Sciatic nerve (tissue), 2 donors: Measurements from ENCODE around the gene KRTAP10-7. TPM values are rescaled to one million over a fixed set of nuclear protein-coding genes. Genes with fewer than 3 reads are reported as not detected.
"Not testable (repeated sequence)": the region's sequence is repeated elsewhere in the genome, so short reads cannot be mapped to it uniquely, and the experiment has no call there.

ENCODE experiments used
- ATAC-seq: fragments of 200-7000 bp; cut with Tn5 transposase; one replicate; pipeline ENCODE4 v1.9.1; 2020; ENCODE audit warnings: mild to moderate bottlenecking, moderate library complexity
- DNase-seq: peaks from one replicate; pipeline ENCODE4 v3.0.0-alpha.2; 2020; ENCODE audit warnings: low spot score
- intact Hi-C: fragments of 100-400 bp; cut with DNase I; formaldehyde crosslinking; loops from one replicate; pipeline ENCODE4 v1.14.2; 2022
- total RNA-seq: library from RNA; stranded (reverse); fragmentation: NEBNext Ultra II Directional; extraction: Animal tissue kit (Norgen Biotek cat#: 25700); gene quantifications from one replicate; pipeline ENCODE4 v1.2.1, GENCODE V29; 2021
- donor health status: DM: no; HTN: no; CAD: no.
- donor health status: DM: no; HTN: no; CAD: no.

KRTAP10-7 gene, protein sequence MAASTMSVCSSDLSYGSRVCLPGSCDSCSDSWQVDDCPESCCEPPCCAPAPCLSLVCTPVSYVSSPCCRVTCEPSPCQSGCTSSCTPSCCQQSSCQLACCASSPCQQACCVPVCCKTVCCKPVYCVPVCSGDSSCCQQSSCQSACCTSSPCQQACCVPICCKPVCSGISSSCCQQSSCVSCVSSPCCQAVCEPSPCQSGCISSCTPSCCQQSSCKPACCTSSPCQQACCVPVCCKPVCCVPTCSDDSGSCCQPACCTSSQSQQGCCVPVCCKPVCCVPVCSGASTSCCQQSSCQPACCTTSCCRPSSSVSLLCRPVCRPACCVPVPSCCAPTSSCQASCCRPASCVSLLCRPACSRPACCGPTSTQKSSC
- not detected for total RNA-seq

DNA sequence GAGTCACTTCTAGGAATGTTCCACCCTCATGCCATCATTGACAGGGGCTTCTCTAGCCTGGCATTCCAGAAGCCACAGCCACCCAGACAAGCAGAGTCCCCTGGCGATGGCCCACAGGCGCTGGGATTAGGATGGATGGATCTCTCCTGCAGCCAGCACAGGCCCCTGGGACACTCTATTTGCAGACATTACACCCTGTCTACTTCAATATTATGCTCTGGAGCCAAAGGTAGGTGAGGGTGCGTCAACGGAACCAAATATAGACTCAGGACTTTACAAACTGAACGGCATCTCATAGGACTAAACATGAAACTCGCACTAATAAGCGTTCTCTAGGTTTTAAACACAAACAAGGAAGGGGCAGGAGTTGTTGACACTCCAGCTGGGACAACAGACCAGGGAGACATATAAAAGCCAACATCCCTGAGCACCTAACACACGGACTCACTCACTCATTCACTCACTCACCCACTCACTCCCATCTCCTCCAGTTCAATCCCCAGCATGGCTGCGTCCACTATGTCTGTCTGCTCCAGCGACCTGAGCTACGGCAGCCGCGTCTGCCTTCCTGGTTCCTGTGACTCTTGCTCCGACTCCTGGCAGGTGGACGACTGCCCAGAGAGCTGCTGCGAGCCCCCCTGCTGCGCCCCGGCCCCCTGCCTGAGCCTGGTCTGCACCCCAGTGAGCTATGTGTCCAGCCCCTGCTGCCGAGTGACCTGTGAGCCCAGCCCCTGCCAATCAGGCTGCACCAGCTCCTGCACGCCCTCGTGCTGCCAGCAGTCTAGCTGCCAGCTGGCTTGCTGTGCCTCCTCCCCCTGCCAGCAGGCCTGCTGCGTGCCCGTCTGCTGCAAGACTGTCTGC, at the start of gene KRTAP10-7:
Gene KRTAP10-7, plus strand, starts transcription at position 480 of the 861 bp plus-strand sequence. Its CDS starts 25 bp downstream, at position 505.
- ATAC-seq, DNase-seq, intact Hi-C loops: not testable (repeated sequence)

DNA sequence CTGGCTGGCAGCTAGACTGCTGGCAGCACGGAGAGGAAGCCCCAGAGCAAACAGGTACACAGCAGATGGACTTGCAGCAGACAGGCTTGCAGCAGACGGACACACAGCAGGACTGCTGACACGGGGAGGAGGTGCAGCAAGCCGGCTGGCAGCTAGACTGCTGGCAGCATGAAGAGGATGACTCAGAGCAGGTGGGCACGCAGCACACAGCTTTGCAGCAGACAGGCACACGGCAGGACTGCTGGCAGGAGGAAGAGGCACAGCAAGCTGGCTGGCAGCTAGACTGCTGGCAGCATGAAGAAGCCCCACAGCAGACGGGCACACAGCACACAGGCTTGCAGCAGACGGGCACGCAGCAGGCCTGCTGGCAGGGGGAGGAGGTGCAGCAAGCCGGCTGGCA, 49.6 kb upstream of the KRTAP10-7 start:
- ATAC-seq (no peak), DNase-seq (peak; percentile 33)
- intact Hi-C loops, result no loop called here

DNA sequence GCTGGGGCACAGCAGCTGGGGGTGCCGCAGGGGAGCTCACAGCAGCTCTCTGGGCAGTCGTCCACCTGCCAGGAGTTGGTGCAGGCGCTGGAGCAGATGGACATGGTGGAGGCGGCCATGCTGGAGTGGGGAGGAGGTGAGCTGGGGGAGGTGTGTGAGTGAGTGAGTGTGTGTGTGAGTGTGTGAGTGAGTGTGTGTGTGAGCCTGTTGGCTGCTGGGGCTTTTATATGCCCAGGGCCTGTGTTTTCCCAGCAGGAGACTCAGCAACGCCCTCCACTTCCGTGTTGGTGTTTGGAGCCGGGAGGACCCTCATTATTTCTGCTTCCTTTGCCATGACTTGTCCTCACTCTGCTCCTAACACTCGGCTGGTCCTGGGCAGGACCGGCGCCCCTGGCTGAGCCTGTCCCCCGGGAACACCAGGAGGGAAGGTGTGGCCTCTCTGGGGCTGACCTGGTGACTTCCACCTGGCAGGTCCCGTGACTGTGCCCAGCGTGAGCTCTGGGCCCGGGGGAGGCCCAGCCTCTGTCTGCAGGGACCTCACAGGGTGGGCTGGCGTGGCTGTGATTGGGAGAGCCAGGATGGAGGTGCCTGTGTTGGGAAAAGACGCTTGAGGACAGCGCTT, 48.9 kb upstream of the KRTAP10-7 start, which contains the start of gene KRTAP10-2:
Gene KRTAP10-2, minus strand, starts transcription at position 166 of the 622 bp plus-strand sequence. Its CDS starts 47 bp downstream, at position 119.
- DNase-seq (peak; percentile 38), ATAC-seq (no peak)
- intact Hi-C loops, result no loop called here

DNA sequence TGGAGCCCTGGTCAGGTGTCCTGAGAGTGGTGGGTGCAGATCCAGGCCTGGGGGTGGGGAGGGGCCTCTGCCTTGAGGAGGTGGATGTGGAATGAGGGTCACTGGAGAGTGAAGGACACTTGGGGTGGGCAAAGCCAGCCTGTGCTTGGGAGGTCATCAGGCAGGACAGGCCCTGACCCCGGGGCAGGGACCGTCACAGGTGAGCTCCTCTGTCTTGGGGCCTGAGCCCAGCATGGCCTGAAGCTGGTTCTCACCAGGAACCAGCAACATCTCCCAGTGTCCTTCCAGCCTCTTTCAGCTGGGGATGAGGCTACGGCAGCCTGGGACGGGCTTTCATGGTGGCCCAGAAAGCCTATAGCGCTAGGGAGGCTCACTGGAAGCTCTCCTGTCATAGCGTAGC, 48.3 kb upstream of the KRTAP10-7 start:
- no peak for ATAC-seq
- DNase-seq, result no peak

DNA sequence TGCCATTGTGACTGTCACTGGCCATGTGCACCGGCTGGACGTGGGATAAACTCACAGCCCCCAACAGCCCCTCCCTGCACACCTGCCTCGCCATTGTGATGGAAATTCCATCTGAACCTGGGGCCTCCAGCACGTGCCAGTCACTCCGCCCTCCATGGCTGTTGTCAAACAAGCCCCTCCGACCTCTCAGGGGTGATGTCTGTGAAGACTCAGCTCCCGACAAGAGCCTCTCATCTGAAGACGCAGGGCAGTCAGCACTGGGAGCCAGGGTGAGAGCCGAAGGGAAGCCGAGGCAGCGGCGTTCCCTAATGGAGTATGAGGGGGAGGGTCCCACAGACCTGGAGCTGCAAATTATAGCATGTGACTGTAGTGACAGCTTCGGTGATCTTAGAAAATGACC, 47.7 kb upstream of the KRTAP10-7 start:
- DNase-seq (peak; percentile 51), ATAC-seq (no peak)
- intact Hi-C loops, result no loop called here

More for the DNA sequence above, 48.3 kb upstream of the KRTAP10-7 start:
- intact Hi-C loops, result no loop called here

DNA sequence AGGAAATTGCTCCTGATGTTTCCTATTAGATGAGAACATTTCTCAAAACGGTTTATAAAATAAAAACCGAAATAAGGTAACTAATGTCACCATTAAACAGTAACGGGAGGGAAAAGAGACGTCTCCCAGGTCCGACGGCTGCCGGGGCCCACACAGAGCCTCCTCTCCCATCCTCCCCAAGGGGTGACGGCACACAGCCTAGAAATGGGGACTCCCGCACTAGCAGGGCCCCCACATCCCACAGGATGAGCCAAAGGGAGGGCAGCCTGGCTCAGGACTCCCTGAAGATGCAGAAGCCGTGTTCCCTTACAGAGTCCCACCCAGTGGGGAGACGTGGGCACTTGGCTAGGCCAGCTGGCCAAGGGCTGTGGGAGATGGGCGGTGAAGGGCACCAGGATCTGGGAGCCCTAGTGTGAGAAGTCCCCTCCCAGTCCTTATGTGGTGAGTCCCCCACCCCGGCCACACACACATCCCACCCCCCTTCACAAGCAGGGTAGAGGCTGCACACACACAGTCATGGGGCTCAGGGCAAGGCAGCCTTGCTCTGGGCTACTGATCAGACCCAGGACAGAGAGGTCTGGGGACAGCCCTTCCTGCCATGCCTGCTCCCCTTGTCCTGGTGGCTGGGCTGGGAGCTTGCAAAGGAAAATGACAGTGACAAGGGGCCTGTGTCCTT, 45.1 kb upstream of the KRTAP10-7 start:
- no peak for ATAC-seq
- DNase-seq, result no peak
- intact Hi-C loops, result no loop called here

DNA sequence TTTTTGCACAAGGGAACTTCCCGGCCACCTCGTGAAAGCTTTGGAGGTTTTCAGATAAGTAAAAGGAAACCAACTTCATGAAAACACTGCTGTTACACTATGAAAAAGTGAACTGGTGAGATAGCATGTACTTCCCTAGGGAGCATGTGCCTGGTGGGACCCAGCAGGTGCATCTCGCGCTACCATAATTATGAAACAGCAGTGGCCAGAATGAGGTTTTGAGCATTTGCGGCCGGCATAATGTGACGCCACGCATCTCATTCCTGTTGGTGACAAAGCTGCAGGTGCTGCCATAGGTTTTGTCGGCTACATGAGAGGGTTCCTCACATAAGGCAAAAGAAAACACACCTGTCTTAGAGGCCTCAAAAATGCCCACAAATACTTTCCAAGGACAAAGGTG, 43.5 kb upstream of the KRTAP10-7 start:
- DNase-seq (no peak), ATAC-seq (no peak)
- intact Hi-C loops, result no loop called here

DNA sequence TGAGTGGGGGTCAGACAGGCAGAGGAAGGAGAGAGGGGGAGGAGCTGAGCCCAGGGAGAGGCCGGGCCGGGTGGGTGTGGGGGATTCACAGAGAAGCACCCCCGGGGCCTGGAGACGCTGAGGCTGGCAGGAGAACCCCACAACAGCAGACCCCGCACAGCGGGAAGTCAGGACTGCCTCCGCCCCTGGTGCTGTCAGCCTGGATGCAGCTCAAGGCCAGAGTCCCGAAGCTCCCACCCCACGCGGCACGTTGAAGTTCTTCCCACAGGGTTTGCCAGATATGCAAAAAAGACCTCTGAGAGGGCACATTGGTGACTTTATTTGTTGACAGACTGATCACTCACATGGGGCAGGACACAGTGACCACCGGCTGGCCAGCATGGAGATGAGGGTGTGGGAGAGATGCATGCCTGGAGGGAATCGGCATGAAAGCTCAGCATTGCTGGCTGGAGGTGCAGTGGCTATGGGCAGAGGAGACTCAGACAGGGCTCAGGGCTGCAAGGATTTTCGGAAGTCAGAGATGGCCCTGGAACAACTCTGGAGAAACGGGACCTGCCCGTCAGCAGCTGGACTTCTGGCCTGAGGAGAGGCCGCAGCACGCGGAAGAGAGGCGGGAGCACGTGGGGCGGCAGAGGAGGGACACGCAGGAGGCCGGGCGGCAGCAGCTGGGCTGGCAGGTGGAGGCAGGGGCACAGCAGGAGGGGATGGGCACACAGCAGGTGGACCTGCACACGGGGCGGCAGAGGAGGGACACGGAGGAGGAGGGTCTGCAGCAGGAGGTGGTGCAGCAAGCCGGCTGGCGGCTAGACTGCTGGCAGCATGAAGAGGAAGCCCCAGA, 42.7 kb upstream of the KRTAP10-7 start:
- DNase-seq (peak; percentile 38), ATAC-seq (no peak)
- intact Hi-C loops, result no loop called here

DNA sequence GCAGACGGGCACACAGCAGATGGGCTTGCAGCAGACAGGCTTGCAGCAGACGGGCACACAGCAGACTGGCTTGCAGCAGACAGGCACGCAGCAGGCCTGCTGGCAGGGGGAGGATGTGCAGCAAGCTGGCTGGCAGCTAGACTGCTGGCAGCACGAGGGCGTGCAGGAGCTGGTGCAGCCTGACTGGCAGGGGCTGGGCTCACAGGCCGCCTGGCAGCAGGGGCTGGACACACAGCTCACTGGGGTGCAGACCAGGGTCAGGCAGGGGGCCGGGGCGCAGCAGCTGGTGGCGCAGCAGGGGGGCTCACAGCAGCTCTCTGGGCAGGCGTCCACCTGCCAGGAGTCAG, 42.1 kb upstream of the KRTAP10-7 start:
- ATAC-seq, DNase-seq, intact Hi-C loops: not testable (repeated sequence)

DNA sequence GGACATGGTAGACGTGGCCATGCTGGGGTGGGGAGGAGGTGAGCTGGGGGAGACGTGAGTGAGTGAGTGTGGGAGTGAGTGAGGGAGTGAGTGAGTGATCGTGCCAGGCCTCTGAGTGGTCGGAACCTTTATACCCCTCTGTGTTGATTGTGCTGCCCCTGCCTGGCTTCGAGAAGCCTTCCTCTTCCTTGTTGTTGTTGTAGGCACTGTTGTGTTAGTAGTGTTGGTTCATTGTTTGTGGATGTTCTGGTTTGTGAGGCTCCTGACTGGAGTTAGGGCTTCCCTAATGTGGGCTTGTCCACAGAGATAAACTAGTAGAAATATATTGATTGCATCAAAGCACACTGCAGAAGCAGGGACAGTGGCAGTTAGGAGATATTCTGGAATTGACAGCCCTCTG, 41.7 kb upstream of the KRTAP10-7 start, which contains the start of gene KRTAP10-3:
Gene KRTAP10-3, minus strand, starts transcription at position 101 of the 400 bp plus-strand sequence. Its CDS starts 80 bp downstream, at position 21.
- ATAC-seq, result no peak
- no peak for DNase-seq

DNA sequence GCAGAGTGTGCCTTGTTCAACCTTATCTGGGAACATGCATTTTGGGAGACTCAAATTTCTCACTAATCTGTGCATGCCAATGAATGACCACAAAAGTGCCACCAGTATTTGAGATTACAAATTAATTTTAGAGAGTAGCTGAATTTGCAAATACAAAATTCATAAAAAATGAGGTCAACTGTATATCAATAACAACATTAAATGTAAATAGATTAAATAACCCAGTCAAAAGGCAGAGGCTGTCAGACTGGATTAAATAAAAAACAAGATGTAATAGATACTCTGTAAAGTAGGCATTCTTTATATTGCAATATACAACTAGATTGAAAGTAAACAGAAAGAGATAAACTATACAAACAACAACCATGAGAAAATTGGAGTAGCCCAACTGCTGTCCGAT, 36.3 kb upstream of the KRTAP10-7 start:
- intact Hi-C loops, result no loop called here
- DNase-seq (no peak), ATAC-seq (no peak)

More for the DNA sequence above, 41.7 kb upstream of the KRTAP10-7 start, which contains the start of gene KRTAP10-3:
- intact Hi-C loops, result no loop called here

DNA sequence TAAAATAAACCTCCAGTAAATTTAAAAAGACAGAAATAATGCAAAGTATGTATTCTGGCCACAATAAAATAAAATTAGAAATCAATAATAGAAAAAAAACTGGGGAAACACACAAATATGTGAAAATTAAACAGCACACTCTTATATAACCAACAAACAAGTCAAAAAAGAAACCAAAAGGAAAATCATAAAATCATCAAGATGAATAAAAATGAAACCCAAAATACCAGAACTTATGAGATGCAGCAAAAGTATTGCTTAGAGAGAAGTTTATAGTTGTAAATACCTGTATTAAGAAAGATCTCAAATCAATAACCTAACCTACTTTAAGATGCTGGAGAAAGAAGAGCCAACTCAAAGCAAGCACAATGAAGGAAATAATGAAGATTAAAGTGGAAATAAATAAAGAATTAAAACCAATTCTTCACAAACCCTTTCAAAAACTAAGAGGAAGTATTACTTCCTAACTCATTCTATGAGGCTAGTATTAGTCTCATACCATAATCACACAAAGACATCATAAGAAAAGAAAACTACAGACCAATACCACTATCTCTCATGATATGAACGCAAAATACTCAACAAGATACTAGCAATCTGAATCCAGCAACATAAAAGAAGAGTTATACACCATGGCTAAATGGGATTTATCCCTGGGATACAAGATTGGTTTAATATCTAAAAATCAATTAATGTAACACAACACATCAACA, 35.4 kb upstream of the KRTAP10-7 start:
- ATAC-seq, result no peak
- intact Hi-C loops, result no loop called here
- no peak for DNase-seq

DNA sequence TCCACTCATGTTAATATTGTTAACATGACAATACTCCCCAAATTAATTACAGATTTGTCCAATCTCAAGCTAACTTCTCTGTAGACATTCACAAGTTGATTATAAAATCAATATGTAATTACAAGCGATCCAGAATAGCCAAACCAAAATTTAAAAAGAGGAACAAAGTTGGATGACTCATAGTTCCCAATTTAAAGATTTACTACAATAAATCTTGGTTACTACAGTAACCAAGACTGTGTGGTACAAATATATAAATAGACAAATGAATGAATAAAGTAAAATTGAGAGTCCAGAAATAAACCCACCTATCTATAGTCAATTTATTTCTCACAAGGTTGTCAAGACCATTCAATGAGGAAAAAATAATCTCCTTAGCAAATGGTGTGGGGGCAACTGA, 34.0 kb upstream of the KRTAP10-7 start:
- ATAC-seq (no peak), DNase-seq (no peak)
- intact Hi-C loops, result no loop called here

DNA sequence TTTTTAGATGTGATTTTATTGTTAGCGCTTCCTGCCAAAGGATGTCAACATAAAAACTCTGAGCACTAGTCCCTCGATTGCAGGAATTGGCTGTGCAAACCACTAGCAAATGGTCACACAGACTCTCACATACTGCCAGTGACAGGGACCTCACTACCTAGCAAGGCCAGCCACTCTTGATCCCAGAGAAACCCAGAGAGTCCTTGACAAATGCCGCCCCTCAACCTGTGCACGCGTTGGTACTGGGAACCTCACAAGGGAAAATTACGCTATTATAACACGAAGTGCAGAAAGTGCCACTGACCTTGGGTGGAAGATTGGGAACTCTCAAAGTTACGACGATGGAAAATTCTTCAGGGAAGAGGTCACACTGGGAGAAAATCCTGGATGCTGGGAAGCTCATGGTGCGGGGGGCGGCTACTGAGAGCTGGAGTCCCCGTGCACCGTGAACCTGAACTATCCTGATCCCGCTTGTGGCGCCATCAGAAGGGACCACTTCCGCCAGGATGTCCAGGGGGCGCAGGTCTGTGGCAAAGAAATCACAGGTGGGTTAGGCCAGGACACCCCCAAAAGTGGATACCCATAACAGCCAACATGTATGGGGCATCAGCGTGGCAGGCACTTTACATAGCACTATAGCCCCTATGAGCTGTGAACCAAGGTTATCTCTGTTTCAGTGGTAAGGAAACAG, 32.8 kb upstream of the KRTAP10-7 start:
- intact Hi-C loops, result no loop called here
- DNase-seq (no peak), ATAC-seq (no peak)

DNA sequence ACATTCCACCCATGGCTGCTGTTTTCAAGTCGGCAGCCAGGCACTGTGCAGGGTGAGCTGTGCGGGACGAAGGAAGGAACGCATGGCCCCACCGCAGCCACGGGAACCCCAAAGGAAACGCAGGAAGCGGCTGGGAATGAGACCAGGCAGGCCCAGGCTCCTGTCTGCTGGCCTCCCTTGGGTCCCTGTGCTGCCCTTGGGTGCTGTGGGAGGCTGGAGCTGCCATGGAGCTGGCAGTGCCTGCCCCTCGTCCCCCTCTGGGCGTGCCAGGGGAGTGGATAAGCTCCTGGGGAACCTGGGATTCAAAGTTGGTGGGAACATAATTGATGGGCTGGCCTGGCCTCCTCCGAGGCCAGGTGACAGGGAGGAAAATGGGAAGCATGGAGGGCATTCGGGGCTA, 32.1 kb upstream of the KRTAP10-7 start:
- intact Hi-C loops, result no loop called here
- DNase-seq (no peak), ATAC-seq (no peak)

DNA sequence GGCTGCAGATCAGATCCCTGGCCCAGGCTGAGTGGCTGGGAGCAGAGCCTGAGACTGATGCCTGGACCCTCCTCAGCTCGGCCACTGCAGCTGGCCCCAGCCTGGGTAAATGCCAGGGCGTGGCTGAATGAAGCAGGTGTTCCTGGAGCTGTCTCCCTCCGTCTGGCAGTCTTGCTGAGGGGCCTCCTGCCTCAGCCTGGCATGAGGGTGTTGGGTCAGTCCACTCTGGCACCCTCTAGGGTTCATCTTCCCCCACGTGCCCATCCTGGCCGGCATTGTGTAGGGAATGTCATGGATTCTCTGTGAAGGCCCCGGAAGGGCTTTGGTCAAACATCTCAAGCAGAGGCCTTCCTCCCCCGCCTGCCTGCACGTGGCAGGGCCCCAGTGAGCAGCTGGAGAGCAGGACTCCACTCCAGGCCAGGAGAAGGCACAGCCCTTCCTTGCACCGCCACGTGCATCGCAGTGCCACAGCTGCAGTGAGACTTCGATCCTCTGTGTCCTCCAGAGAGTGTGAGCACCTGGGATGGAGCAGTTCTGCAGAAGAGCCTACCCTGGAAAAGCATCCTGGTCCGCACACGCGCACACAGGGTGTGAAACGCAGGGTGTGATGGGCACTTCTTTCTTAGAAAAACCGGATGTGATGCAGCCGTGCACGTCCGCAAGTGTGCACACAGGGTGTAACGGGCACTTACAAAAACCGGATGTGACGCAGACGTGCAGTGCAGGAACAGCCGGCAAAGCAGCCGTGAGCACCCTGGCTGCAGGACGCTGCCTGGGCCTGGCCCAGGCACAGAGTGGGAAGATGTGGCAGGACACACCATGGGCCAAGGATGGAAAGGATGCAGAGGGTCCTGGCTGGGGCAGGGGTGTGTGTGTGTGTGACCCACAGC, 31.5 kb upstream of the KRTAP10-7 start:
- ATAC-seq (no peak), DNase-seq (no peak)
- intact Hi-C loops, result no loop called here
